Mucosa of stomach (tissue), 1 donor: ENCODE measurements around the gene TRIM17.
A peak's percentile ranks its signal among the peaks of the same experiment; 100 is the strongest.

Source experiments
- H3K27me3 ChIP-seq: one replicate; pipeline ENCODE4 v1.7.0; 2013; ENCODE audit warnings: mild to moderate bottlenecking, low read length; ENCODE audit not compliant: control insufficient read depth, insufficient read depth
- H3K36me3 ChIP-seq: one replicate; pipeline ENCODE4 v1.7.0; 2013; ENCODE audit warnings: low read length; ENCODE audit not compliant: control insufficient read depth, insufficient read depth
- H3K4me1 ChIP-seq: one replicate; pipeline ENCODE4 v1.7.0; 2013; ENCODE audit warnings: mild to moderate bottlenecking, low read length; ENCODE audit not compliant: control insufficient read depth, insufficient read depth
- H3K4me3 ChIP-seq: one replicate; pipeline ENCODE4 v1.7.0; 2013; ENCODE audit warnings: low read length
- H3K9ac ChIP-seq: one replicate; pipeline ENCODE4 v1.7.0; 2013; ENCODE audit warnings: mild to moderate bottlenecking, low read length, moderate library complexity
- H3K9me3 ChIP-seq: one replicate; pipeline ENCODE4 v1.7.0; 2013; ENCODE audit warnings: mild to moderate bottlenecking, low read length, moderate library complexity; ENCODE audit not compliant: control insufficient read depth
- donor health status: Pancreatic carcinoma.

Gene TRIM17

DNA sequence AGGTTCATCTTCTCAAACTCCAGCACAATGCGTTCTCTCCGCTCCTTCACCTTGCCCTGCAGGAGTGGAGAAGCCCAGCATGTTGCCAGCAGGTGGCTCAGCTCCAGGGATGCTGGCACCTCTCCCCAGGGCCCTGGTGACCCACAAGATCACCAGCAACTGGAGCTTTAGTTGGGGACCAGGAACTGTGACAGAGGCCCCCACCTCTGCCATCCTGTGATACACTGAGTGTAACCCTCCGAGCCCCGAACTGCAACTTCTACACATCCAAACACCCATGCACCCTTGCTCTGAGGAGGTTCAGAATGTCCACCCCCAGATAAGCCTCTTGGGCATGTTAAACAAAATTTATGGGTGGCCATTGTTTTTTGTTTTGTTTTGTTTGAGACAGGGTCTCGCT lies 5.5 kb downstream of the TRIM17 start:
- H3K4me1 ChIP-seq, result peaks cover 20% of the 10 kb centered on the region
- peaks cover 18% of the 10 kb centered on the region for H3K27me3 ChIP-seq
- H3K9me3 ChIP-seq, result no peaks in the 10 kb centered on the region
- no peaks in the 10 kb centered on the region for H3K36me3 ChIP-seq
- no peak overlapping the region for H3K4me3 ChIP-seq
- H3K9ac ChIP-seq, result no peak overlapping the region

DNA sequence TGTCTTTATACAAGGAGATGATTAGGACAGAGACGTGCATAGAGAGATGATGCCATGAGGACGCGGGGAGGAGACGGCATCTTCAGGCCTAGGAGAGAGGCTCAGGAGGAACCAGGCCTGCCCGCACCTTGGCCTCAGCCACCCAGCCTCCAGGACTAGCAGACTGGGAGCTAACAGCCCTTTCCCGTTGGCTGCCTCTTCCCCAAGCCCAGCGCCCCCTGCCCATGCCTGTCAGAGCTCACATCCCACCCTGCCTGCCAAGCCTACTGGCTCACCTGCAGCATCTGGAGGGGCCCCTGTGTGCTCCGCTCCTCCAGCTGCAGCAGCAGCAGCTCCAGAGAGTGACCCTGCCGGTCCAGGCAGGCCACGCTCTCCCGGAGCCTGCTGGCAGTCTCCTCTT lies 6.0 kb downstream of the TRIM17 start:
- H3K36me3 ChIP-seq, result no peaks in the 10 kb centered on the region
- no peaks in the 10 kb centered on the region for H3K9me3 ChIP-seq
- H3K27me3 ChIP-seq, result peaks cover 13% of the 10 kb centered on the region
- no peak overlapping the region for H3K9ac ChIP-seq
- peaks cover 17% of the 10 kb centered on the region for H3K4me1 ChIP-seq
- no peak overlapping the region for H3K4me3 ChIP-seq

DNA sequence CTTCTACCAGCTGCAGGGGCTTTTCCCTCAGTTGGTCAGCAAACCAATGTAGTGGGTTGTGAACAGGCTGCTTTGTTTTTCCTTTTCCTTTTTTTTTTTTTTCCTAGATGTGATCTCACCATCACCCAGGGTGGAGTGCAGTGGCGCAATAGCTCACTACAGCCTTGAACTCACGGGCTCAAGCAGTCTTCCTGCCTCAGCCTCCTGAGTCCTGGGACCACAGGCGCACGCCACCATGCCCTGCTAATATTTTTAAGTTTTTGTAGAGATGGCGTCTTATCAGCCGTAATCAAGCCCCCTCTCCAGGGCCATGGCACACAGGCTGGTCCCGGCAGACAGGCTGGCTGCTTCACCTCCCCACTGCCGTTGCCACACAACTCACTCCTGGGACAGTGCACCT lies 6.6 kb downstream of the TRIM17 start:
- Histone ChIP-seq H3K9ac (no peak overlapping the region), H3K27me3 (peaks cover 7% of the 10 kb centered on the region), H3K36me3 (no peaks in the 10 kb centered on the region), H3K9me3 (no peaks in the 10 kb centered on the region), H3K4me1 (peaks cover 23% of the 10 kb centered on the region), H3K4me3 (no peak overlapping the region)

DNA sequence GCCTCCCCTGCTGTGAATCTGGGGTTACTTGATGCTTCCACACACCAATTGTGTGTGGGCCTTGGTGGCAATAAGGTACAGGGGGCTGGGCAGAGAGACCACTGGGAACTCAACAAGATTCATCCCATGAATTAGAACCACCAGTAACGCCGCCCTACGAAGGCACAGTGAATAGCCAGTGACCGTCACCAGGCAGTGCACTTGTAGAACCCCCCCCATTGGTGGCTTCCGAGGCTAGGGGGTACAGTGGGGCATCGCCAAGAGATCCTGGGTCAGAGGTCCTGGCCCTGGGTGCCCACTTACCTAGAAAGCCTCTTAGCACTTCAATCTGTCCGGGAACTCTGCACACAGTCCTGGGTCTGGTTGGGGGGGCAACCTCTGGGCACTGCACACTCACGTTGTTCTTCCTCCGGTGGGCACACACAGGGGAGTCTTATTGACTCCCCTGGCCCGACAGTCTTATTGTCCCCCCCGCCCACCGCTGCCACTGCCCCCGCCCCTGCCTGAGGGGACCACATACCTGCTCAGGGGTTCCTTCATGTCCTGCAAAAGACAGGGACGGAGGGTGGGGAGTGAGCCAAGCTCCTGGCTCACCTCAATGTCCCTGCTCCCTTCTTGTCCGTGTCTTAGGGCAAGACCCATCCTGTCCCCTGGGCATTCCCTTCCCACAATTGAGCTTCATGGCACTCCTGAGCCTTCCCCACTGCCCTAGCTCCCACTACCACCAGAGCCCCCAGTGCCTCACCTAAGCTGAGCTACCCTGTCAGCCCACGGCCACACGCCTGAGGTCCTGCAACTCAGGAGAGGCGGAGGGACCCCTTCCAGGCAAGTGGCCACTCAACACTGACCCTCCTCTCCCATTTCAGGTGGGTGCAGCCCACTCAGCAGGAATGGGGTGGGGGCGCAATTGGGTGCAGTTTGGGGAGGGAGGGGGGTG lies 7.5 kb downstream of the TRIM17 start:
- Histone ChIP-seq H3K36me3 (no peaks in the 10 kb centered on the region), H3K4me3 (no peak overlapping the region), H3K27me3 (peaks cover 3% of the 10 kb centered on the region), H3K4me1 (peaks cover 31% of the 10 kb centered on the region), H3K9me3 (no peaks in the 10 kb centered on the region), H3K9ac (no peak overlapping the region)

DNA sequence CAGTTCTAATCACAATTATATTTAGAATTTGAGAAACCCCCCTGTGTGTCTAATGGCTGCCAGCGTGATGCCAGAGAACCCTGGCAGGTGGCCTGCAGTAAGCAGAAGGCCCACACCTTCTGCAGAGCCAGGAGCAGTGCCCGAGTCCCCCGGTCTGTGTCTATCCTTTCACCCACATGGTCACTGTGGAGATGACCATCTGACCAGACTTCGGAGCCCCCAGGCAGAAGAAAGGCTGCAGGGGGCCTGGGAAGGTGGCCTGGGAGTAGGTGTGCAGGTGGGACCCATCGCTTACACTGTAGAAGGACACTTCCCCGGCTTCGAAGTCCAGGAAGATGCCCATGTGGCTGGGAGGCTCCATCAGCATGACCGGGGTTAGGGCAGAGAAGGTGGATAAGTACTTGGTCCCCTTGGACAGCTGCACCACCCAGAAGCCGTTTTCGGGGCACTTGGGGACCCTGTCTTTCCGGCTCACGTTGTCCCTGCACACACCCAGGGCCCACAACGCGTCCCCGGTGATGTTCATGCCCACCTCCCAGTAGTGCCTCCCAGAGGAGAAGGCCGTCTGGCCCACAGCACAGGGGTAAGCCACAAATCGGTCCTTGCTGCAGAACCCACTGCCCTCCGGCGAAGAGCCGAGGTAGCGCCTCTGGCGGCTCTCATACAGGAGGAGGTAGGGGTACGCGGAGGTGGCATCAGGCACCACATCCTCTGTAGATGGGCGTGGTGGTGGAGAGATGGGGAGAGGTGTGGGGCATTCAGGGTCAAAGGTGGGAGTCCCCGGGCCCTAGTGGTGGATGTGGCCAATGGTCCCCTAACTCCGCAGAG lies 8.4 kb downstream of the TRIM17 start:
- H3K4me1 ChIP-seq, result peaks cover 35% of the 10 kb centered on the region
- H3K9ac ChIP-seq, result no peak overlapping the region
- no peak overlapping the region for H3K4me3 ChIP-seq

DNA sequence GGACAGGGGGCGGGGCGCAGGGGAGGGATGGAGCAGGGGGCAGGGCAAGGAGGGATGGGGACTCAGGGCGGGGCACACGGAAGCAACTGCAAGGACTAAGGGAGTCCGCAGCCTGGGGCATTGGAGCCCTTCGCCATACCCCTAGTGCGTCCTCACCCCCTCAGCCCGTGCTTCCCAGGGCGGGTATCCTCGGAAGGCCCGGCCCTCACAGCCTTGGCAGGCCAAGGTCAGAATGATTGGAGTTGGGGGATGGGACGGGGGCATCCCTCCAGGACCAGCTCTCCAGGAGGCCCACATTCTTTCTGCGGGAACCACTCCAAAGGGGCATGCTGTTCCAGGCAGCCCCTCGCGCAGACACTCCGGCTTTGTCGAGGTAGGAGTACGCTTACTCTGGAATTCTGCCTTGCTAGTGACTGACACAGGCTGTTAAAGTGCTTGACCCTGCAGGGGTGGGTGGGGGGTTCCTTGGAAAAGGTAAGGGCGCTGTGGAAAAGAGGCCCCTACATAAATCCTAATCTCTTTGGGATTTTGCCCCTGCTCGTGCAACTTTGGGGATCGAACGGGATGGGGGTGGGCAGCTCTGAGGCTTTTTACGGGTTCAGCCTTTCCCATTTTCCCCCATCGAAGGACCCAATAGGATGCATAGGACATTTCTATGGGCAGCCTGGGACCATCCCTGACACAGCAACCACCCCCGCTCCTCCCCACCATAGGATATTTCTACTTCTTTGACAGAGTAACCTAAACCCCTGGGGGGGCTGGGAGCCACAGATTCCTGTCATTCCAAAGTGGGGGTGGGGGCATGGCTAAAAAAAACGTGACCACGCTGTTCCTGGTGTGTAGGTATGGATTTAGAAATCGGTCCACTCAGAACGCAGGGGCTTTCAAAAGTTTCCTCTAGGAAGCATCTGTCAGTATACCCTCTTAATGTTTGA lies 9.3 kb downstream of the TRIM17 start:
- H3K9ac ChIP-seq, result peak overlapping the region; percentile 75
- no peaks in the 10 kb centered on the region for H3K9me3 ChIP-seq
- no peaks in the 10 kb centered on the region for H3K36me3 ChIP-seq
- H3K27me3 ChIP-seq, result no peaks in the 10 kb centered on the region
- peaks cover 35% of the 10 kb centered on the region for H3K4me1 ChIP-seq
- peak overlapping the region; percentile 80 for H3K4me3 ChIP-seq

More for the DNA sequence above, 8.4 kb downstream of the TRIM17 start:
- H3K36me3 ChIP-seq, result no peaks in the 10 kb centered on the region
- H3K27me3 ChIP-seq, result no peaks in the 10 kb centered on the region
- no peaks in the 10 kb centered on the region for H3K9me3 ChIP-seq

DNA sequence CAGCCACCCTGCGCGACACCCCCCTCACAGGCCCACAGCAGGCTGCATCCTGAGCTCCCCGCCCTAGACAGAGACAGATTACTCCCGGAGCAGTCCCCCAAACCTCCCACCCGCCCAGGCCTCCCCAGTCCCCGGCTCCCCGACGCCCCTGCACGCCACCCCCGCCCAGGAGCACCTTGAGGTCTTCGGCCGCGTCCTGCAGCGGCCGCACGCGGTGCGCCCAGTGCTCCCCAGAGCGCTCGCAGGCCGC lies 10.8 kb downstream of the TRIM17 start:
- H3K4me1 ChIP-seq, result peaks cover 35% of the 10 kb centered on the region
- no peaks in the 10 kb centered on the region for H3K9me3 ChIP-seq
- no peaks in the 10 kb centered on the region for H3K27me3 ChIP-seq
- peaks cover 7% of the 10 kb centered on the region for H3K36me3 ChIP-seq
- peak overlapping the region; percentile 90 for H3K4me3 ChIP-seq
- peak overlapping the region; percentile 86 for H3K9ac ChIP-seq

DNA sequence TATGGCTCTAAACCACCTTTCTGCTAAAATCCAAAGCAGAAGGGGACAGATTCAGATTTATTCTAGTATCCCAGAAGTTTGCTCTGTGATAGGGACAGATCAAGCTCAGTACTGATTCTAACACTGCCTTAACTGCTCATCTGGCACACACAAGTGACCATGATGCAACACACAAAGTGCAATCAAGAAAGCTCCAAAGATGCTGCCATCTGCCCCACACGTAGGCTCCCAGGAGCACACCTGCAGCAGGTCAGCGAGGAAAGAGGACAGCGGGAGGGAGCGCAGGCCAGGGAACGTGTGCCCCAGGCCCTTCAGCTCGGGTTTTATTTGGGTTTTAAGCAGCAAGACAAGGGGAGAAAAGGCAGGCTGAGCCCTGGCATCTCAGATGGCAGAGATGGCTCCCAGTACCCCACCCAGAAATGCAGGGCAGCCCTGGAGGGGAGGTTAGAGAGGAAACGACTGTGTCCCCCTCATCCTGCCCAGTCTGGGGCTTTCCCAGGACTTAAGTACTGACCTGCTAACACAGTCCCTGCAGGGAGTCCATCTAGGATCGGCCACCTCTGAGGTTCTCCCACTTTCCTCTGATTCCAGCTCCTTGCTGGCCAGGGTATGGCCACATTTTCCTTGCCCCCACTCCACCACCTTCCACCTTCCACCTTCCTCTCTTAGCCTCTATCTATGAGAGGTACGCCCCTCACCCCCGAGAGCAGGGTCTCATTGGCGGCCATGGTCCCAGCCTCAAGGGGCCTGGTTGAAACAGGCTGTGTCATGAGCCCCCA lies 11.3 kb downstream of the TRIM17 start:
- Histone ChIP-seq H3K4me3 (peak overlapping the region; percentile 44), H3K4me1 (peaks cover 35% of the 10 kb centered on the region), H3K36me3 (peaks cover 7% of the 10 kb centered on the region), H3K27me3 (no peaks in the 10 kb centered on the region), H3K9ac (peak overlapping the region; percentile 86), H3K9me3 (no peaks in the 10 kb centered on the region)

DNA sequence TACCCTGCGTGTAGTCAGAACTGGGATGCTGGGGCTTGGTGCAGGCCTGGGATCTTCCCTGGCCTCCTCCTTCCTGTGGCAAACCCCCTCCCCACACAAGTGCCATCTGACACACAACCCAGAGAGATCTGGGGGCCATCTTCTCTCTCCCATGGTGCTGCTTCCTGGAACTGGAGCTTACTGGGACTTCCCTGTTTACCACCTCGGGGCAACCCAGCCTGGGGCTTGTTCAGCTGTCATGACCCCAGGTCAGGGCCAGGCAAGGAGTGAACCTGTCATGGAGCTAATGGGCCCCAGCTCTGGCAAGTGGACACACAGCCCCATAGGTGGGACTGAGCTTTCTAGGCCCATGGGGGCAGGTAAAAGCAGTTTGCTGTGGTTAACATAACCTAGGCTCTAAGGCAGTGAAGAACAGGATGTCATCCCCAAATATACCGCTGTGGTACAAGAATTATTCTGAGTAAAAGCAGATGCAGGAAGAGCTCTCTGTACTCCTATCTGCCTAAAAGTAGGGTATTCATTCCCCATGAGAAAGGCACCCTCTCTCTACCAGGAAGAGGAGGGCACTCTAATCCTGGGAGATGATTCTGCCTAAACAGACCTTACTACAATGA lies 12.4 kb downstream of the TRIM17 start:
- Histone ChIP-seq H3K4me3 (no peak overlapping the region), H3K36me3 (peaks cover 7% of the 10 kb centered on the region), H3K9me3 (no peaks in the 10 kb centered on the region), H3K9ac (no peak overlapping the region), H3K27me3 (no peaks in the 10 kb centered on the region), H3K4me1 (peaks cover 33% of the 10 kb centered on the region)

DNA sequence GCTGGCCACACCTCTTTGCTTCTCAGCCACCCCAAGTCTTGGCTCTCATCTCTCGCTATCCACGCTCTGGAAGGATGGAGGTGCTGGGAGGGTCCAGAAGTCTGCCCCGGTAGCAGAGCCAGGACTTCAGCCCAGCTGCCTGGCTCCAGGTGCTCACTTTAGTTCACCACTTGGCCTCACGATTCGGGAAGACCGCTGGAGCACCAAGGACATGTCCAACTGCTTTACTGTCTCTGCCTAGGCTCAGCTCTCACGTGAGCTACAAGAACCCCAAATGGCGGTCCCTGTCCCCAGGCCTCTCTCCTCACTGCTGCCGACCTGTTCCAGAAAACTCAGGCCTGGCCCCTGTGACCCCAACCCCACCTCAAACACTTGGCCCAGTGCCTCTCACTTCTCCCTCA lies 13.4 kb downstream of the TRIM17 start:
- H3K36me3 ChIP-seq, result peaks cover 7% of the 10 kb centered on the region
- H3K4me3 ChIP-seq, result no peak overlapping the region
- no peaks in the 10 kb centered on the region for H3K27me3 ChIP-seq
- H3K4me1 ChIP-seq, result peaks cover 30% of the 10 kb centered on the region
- H3K9me3 ChIP-seq, result no peaks in the 10 kb centered on the region
- no peak overlapping the region for H3K9ac ChIP-seq

DNA sequence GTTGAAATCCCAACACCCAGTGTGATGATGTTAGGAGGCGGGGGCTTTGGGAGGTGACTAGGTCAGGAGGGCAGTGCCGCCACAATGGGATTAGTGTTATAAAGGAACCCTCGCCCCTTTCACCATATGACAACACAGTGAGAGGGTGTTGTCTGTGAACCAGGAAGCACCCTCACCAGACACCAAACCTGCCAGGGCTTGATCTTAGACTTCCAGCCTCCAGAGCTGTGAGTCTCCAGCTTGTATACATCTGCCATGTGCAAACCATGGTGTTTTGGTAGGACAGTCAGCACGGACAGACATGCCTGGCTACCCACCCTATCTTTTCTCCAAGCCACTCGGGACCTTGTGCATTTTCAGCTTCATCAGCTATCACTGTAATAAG lies 14.0 kb downstream of the TRIM17 start:
- peaks cover 24% of the 10 kb centered on the region for H3K4me1 ChIP-seq
- no peaks in the 10 kb centered on the region for H3K27me3 ChIP-seq
- peaks cover 8% of the 10 kb centered on the region for H3K36me3 ChIP-seq
- H3K9me3 ChIP-seq, result no peaks in the 10 kb centered on the region
- no peak overlapping the region for H3K9ac ChIP-seq
- no peak overlapping the region for H3K4me3 ChIP-seq
